Bone marrow (tissue), 2 donors: ENCODE data around the gene NFIB.

Experiments
- DNase-seq, 2 donors: peaks; one replicate each; lab custom pipeline; 2025; lab: John Stamatoyannopoulos, UW

The NFIB gene

DNA sequence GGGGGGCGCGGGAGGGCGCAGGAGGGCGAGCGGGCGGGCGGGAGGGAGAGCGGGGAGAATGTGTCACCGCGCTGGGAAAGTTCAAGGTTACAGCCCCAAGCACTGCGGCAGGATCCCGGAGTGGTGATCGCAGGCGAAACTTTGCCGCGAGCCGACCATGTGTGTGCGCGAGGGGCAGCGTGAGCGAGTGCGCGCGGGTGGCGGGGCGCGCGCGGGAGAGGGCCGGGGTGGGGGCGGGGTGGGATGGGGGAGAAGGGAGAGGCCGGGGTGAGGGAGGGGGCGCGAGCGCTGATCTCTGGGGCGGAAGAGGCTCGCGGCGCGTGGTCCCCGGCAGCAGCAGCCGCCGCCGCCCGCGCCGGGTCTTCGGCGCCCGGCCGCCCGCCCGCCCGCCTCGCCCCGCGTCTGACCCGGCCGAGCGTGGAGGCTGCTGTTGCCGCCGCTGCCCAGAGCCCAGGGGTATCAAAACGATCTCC, at the start of gene NFIB:
Gene NFIB, minus strand, starts transcription at position 191 of the 473 bp plus-strand sequence. CDS start 630 bp downstream, outside the sequence.
- no peak for DNase-seq

GRCh38 chr9:14362175-14362574, 48.2 kb upstream of the NFIB start:
- DNase-seq = no peak

DNA sequence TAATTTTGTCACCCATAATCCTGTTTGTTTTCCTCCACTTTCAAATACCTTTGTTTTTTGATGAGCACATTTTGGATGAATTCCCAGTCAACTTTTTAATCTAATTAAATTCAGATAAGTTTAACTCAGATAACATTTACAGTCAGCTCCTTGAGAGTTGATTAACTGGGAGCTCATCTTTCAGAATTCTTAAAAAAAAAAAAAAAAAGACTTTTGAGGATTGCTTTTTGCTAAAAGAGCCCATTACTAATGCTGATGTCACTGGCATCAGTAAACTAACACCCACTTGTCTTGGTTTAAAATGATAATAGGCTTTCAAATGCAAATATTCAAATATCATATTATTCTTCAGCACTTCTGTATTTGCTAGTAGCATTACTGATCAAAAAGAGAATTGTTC, 47.1 kb upstream of the NFIB start:
- no peak for DNase-seq

DNA sequence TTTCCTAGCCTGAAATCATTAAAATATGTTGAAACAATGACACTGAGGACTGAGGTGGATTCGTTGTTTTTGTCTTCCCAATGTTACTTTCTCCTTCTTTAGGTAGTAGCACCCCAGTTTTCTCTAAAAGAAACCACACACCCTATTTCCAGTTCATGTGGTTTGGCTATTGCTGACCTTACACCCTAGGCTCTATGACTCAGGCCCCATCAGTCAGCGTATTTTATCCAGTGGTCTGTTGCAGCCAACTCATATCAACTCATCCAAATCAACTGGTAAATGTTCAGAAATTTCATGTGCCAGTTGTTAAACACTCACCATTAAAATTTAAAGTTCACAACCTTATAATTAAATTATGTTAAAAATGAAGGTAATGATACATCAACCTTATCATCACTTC, 44.6 kb upstream of the NFIB start:
- no peak for DNase-seq

- no peak for DNase-seq
Observed at GRCh38 chr9:14356351-14357265, 42.7 kb upstream of the NFIB start.

DNA sequence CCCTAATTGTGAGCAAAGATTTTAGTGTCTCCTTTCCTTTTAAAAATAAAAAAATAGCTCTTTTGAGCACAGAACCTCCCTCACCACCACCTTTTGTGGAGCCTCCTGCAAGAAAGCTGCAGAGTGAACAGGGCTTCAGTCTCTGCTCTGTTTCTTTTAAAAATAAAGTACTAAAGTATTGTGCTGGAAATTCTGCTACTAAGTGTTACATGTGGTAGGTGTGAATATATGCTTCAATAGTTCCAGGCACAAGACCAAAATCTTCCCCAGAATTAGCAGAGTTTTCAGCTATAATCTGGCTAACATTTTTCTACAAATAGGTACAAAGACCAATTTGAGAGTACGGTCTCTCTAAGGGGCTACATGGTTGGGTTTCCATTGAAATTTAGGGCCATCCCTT, 40.3 kb upstream of the NFIB start:
- DNase-seq = no peak

DNA sequence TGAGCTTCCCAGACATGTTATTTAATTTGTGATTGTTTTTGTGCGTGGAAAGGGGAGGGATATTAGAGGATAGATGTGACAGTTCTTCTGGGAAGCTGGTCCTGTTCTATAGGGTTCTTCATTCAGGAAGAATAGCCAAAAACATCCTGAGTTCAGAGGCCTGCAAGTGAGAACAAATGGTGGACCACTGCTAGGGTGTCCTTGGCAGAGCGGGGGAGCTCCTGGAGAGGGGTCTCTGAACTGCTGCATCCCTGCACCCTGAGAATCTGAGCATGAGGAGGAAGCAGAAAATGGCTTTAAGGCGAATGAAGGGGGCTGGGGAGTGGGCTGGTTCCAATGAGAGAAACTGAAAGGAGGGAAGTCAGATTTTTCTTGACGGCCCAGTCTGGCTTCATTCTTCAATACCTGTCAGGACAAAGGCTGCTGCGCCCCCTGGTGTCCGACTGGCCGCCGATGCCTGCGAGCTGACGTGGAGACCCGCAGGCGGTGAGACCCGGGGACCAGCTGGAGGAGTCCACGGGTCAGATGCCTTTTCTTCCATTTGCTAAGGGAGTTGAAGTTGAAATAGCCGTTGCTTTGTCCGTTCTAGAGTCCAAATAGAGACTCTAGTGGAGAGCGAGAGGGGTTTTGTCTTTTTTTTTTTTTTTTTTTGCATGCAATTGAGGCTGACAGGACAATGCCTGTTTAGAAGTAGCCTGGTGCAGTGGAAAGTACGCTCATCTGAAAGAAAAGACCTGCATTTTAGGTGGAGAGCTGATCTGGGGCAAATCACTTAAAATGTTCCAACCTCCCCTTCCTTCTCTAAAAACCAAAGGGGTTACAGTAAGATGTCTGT, 39.5 kb upstream of the NFIB start:
- peak; percentile 13 to 22 for DNase-seq

- no peak for DNase-seq
Observed at GRCh38 chr9:14352503-14352902, 38.6 kb upstream of the NFIB start.

GRCh38 chr9:14351221-14351836, 37.4 kb upstream of the NFIB start:
- DNase-seq = no peak

GRCh38 chr9:14350754-14351153, 36.8 kb upstream of the NFIB start:
- DNase-seq = no peak

GRCh38 chr9:14350349-14350728, 36.4 kb upstream of the NFIB start:
- no peak for DNase-seq

GRCh38 chr9:14349447-14350348, 35.8 kb upstream of the NFIB start:
- DNase-seq = no peak

DNA sequence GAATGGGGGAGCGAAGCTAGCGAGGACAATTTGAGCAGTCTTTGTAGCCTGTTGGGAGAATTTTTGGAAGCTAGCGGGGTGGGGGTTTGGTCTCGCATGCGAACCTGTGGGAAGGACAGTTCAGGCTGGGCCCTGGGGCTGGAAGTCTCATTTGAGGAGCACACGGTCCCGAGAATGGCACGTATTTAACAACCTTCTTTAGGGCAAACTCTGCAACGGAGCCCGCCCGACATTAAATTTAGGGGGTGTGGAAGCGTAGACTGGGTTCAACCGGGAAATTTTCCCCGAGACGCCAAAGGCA, 35.2 kb upstream of the NFIB start:
- no peak for DNase-seq

GRCh38 chr9:14348373-14349145, 34.6 kb upstream of the NFIB start:
- no peak for DNase-seq

DNA sequence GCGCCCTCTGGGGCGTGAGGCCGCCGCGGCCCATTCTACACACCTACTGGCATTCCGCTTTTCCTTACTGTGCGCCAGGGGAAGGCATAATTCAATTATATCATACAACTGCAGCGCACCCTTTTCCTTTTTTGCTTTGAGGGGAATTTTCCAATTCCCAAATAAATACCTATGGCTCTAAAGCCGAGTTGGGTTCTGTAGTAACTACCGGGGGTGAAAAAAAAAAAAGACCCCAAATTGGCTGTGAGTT, 34.1 kb upstream of the NFIB start:
- DNase-seq = no peak

- no peak for DNase-seq
Observed at GRCh38 chr9:14347406-14348122, 33.6 kb upstream of the NFIB start.

GRCh38 chr9:14346811-14347405, 33.0 kb upstream of the NFIB start:
- no peak for DNase-seq

- no peak for DNase-seq
Observed at GRCh38 chr9:14346231-14346791, 32.4 kb upstream of the NFIB start.

GRCh38 chr9:14345354-14346230, 31.7 kb upstream of the NFIB start:
- no peak for DNase-seq
